Bronchial epithelial cell (primary cell): Measurements from ENCODE around the gene ENO2. TPM values are rescaled to one million over a fixed set of nuclear protein-coding genes. Genes with fewer than 3 reads are reported as not detected.
A peak's percentile ranks its signal among the peaks of the same experiment; 100 is the strongest.

Source experiments
- DNase-seq: peaks from one replicate; pipeline ENCODE4 v3.0.0-alpha.2; 2010; ENCODE audit warnings: low read depth
- FAIRE-seq: peaks from 2 replicates; lab custom pipeline; 2011; peaks lifted over from hg19 to GRCh38; lab: Jason Lieb, UNC
- H3K27me3 ChIP-seq: 2 replicates; pipeline ENCODE4 v1.5.1; 2011; ENCODE audit warnings: low read length; ENCODE audit not compliant: control insufficient read depth, insufficient read depth
- H3K36me3 ChIP-seq: 2 replicates; pipeline ENCODE4 v1.5.1; 2011; ENCODE audit warnings: low read length; ENCODE audit not compliant: control insufficient read depth, insufficient read depth
- H3K4me3 ChIP-seq: 2 replicates; pipeline ENCODE4 v1.5.1; 2011; ENCODE audit warnings: mild to moderate bottlenecking, low read depth, low read length, control low read depth
- total RNA-seq: library from RNA; depleted of rRNA; stranded (reverse); fragments of >200 nt; gene quantifications from 2 replicates; pipeline ENCODE4 v1.2.1, GENCODE V29; 2014
- TF ChIP-seq, protein P1 (sequence below): IDR thresholded peaks from 2 replicates; pipeline ENCODE4 v1.5.1; 2011; ENCODE audit warnings: mild to moderate bottlenecking, moderate library complexity, low read length, control low read depth, inconsistent platforms; ENCODE audit not compliant: insufficient read depth, severe bottlenecking

Gene ENO2
- total RNA-seq, 1 donor from 2014 or later = 9.0 TPM

GRCh38 chr12:6912164-6912935, 2.0 kb upstream of the ENO2 start:
- no peak for DNase-seq
- Histone ChIP-seq H3K27me3 (peaks cover 2% of the 10 kb centered on the region), H3K36me3 (peaks cover 3% of the 10 kb centered on the region), H3K4me3 (no peak overlapping the region)
- no peak for FAIRE-seq
- TF ChIP-seq, protein P1, sequence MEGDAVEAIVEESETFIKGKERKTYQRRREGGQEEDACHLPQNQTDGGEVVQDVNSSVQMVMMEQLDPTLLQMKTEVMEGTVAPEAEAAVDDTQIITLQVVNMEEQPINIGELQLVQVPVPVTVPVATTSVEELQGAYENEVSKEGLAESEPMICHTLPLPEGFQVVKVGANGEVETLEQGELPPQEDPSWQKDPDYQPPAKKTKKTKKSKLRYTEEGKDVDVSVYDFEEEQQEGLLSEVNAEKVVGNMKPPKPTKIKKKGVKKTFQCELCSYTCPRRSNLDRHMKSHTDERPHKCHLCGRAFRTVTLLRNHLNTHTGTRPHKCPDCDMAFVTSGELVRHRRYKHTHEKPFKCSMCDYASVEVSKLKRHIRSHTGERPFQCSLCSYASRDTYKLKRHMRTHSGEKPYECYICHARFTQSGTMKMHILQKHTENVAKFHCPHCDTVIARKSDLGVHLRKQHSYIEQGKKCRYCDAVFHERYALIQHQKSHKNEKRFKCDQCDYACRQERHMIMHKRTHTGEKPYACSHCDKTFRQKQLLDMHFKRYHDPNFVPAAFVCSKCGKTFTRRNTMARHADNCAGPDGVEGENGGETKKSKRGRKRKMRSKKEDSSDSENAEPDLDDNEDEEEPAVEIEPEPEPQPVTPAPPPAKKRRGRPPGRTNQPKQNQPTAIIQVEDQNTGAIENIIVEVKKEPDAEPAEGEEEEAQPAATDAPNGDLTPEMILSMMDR = no peak

DNA sequence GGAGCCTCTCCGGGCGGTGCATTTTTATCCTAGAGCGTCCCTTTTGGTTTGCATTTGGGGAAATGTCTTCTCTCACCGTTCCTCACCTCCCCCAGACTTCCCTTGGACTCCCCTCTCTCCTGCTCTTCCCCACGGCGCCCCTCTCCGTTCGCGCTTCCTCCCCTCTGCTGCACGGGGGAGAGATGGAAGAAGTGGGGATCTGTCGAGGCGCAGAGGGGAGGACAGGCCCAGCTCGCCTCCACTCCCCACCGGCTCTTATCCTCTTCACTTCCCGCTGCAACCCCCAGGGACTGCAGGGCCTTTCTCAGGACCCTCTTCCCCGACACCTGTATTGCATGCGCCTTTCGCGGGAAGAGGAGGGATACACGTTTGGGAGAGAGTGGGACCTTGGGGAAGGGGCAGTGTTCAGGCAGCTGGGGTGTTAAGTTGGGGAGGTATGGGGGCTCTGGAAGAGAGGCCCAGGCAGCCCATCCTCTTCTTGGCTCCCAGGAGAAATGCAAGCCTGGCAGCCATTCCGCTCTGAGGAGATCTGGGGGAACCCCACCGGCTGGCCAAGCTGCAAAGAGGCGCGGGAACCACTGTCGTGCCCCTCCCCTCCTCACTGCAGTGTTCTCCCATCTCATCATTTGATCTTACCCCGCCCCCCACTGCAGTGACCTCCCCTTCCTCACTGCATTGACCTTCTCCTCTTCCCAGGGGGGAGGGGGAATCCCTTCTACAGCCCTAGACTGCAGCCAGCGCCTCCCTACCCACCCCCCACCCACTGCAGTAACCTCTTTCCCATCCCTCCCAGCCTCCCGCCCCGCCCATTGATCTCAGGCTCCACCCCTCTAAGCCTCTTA, 788 bp downstream of the ENO2 start:
- Histone ChIP-seq H3K27me3 (peaks cover 2% of the 10 kb centered on the region), H3K4me3 (peak overlapping the region; percentile 56), H3K36me3 (peaks cover 4% of the 10 kb centered on the region)
- TF ChIP-seq, protein P1 = no peak
- no peak for DNase-seq
- FAIRE-seq = no peak

DNA sequence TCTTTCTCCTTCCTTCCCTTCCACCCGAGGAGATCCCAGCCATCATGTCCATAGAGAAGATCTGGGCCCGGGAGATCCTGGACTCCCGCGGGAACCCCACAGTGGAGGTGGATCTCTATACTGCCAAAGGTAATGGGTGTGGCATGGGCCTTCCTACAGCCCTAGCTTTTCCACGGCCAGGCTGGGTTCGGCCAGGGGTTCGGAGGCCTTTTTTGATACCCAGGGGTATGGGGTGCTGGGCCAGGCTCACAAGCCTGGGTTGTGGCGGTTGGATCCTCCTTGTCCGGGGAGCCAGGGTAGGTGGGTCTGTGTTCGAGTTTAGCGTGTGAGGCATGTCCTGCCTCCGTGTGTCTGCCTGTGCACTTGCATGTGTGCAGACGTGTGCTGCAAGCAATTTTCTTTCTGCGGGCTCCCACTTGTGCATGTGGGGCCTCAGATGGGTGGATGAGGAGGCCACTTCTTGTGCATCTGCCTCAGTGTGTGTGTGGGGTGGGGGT, 1.5 kb downstream of the ENO2 start:
- Histone ChIP-seq H3K4me3 (no peak overlapping the region), H3K27me3 (peaks cover 2% of the 10 kb centered on the region), H3K36me3 (peaks cover 4% of the 10 kb centered on the region)
- TF ChIP-seq, protein P1 = no peak
- FAIRE-seq = no peak
- DNase-seq = no peak

DNA sequence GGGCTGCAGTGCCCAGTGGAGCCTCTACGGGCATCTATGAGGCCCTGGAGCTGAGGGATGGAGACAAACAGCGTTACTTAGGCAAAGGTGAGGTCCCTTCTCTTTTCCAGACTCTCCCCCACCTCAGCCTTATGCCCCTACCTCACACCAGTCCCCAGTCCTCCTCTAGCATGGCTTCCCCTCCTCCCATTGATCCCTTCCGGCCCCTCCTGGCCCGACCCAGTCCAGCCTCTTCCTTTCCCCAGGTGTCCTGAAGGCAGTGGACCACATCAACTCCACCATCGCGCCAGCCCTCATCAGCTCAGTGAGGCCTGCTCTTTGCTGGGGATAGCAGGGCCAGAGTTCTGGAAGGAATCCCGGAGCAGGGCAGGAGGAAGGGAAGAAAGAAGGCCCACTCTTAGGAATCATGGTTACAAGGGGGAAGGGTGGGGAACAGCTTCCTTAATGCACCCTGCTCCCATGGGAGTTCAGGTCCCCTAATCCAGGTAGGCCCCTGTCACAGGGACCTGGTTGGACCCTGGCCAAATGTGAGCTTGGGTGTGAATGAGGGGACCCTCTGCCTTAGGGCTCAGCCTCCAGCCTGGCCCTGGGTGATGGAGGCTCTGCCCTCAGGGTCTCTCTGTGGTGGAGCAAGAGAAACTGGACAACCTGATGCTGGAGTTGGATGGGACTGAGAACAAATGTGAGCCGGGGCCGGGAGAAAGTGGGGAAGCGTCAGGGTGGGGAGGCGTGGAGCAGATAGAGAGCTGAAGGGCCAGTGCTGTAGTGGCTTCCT, 2.2 kb downstream of the ENO2 start:
- peaks cover 4% of the 10 kb centered on the region for H3K36me3 ChIP-seq
- H3K27me3 ChIP-seq = peaks cover 2% of the 10 kb centered on the region
- no peak for FAIRE-seq
- no peak for DNase-seq
- TF ChIP-seq, protein P1 = no peak
- no peak overlapping the region for H3K4me3 ChIP-seq

GRCh38 chr12:6917491-6918231, 3.3 kb downstream of the ENO2 start:
- Histone ChIP-seq H3K36me3 (peaks cover 4% of the 10 kb centered on the region), H3K27me3 (peaks cover 2% of the 10 kb centered on the region), H3K4me3 (no peak overlapping the region)
- no peak for FAIRE-seq
- TF ChIP-seq, protein P1 = no peak
- no peak for DNase-seq
